Subcutaneous adipose tissue (tissue), 4 donors: ENCODE measurements around the gene STOML2. TPM values are rescaled to one million over a fixed set of nuclear protein-coding genes. Genes with fewer than 3 reads are reported as not detected.

Experiments used
- CTCF ChIP-seq: fragments of 450-650 bp; IDR thresholded peaks from one replicate; pipeline ENCODE4 v1.5.1; 2016; ENCODE audit warnings: low read depth, mild to moderate bottlenecking, control low read depth, antibody characterized with exemption, moderate library complexity
- total RNA-seq, 4 donors: library from RNA; depleted of rRNA; stranded (reverse); fragments of >200 nt; gene quantifications; one replicate each; pipeline ENCODE4 v1.1.0, GENCODE V29; 2016

Gene STOML2
- total RNA-seq, 4 donors from 2014 or later = 62.7 to 81.2 (median 68.1) TPM

DNA sequence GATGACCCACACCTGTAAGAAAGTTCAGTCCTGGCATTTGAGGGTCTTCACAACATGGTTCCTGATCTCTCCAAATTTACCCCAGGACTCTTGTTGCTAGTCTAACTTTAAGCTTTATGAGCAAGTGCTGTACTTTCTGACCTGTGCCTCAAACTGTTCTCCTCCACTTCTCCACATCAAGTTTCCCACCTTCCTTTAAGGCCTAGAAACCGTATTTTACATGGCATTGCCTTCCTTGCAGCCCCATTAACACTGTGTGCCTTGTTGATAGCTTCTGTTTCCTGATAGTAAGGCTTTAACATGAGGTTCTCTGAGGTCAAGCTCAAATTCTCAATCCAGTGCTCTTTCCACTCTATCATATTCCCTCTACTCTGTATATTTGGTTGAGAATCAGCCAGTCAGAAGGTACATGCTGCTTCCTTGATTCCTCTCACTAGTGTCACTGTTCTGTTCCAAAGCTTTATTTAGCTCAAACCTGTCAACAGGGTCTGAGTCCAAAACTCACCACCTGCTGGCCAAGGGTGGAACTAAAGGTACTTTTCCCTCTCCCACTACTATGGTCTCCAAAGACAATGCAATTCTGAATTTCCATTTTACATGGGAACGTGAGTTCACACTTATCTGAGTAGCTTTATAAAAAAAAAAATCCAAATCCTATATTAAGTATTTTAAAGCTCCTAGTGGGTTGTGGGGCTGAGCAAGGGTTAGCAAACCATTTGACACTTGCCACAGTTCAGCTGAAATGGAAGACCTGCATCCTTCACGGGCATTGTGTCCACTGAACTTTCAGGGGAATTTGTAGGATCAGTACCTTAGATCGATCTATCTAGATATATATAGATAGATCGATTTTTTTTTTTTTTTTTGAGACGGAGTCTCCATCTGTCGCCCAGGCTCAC lies 51.6 kb downstream of the STOML2 start:
- no peak for TF ChIP-seq CTCF

Other genes with a start within 250 kb of the STOML2 start
- 1 to 10 TPM in 2 of 4 donors, under 1 TPM in 1, not detected in 1; 0.34 to 2.3 (median 1.3) TPM for gene PHF24, start 144.8 kb downstream of the STOML2 start, total RNA-seq
- 1 to 10 TPM; 4.0 to 6.5 (median 4.6) TPM for gene DNAJB5, start 113.4 kb downstream of the STOML2 start, total RNA-seq
- 100 to 1,000 TPM; 123 to 199 (median 153) TPM for gene VCP, start 30.5 kb downstream of the STOML2 start, total RNA-seq
- 10 to 100 TPM in 3 of 4 donors, 1 to 10 TPM in 1; 5.5 to 13.0 (median 12.0) TPM for gene FANCG, start 23.2 kb downstream of the STOML2 start, total RNA-seq
- gene PIGO, start 6.5 kb downstream of the STOML2 start, total RNA-seq = 10 to 100 TPM in 3 of 4 donors, 1 to 10 TPM in 1; 6.5 to 17.9 (median 11.7) TPM
- 10 to 100 TPM in 3 of 4 donors, 1 to 10 TPM in 1; 7.7 to 23.7 (median 20.4) TPM for gene ATOSB, start 12.7 kb upstream of the STOML2 start, total RNA-seq
- gene UNC13B, start 58.9 kb upstream of the STOML2 start, total RNA-seq = 10 to 100 TPM; 17.5 to 31.6 (median 28.9) TPM